Measurements from ENCODE around the gene NIPA2. TPM values are rescaled to one million over a fixed set of nuclear protein-coding genes. Genes with fewer than 3 reads are reported as not detected.
"Not testable (repeated sequence)": the region's sequence is repeated elsewhere in the genome, so short reads cannot be mapped to it uniquely, and the experiment has no call there.

Gene NIPA2
- 81.9 and 97.3 TPM in 2 replicates for total RNA-seq (2014; rRNA removed; shearing (Covaris generic))

GRCh38 chr15:22838292-22839042, at the start of gene NIPA2:
TSS of gene NIPA2 (plus strand) at chr15:22838666. CDS start at chr15:22851732, 13,066 bp downstream.
- Histone ChIP-seq H3K27me3 (ENCODE audit: control insufficient read depth, insufficient read depth, low read length) (no peaks in the 10 kb centered on the region), H3K4me3 (ENCODE audit: insufficient read depth, low read depth, low read length) (peak within 1 kb of the TSS; percentile 95)
- peak; percentile 99 for DNase-seq

GRCh38 chr15:22794063-22794462, 44.4 kb upstream of the NIPA2 start:
- DNase-seq, result no peak

More at GRCh38 chr15:22838292-22839042, at the start of gene NIPA2:
- H3K36me3 ChIP-seq (replicated peaks; ENCODE audit: control insufficient read depth, insufficient read depth, low read length), result no peaks in the 10 kb centered on the region

GRCh38 chr15:22794621-22795167, 43.8 kb upstream of the NIPA2 start:
- no peaks in the 10 kb centered on the region for H3K27me3 ChIP-seq (ENCODE audit: control insufficient read depth, insufficient read depth, low read length)
- DNase-seq, result no peak
- H3K4me3 ChIP-seq (ENCODE audit: insufficient read depth, low read depth, low read length), result no peak overlapping the region
- H3K36me3 ChIP-seq (replicated peaks; ENCODE audit: control insufficient read depth, insufficient read depth, low read length), result no peaks in the 10 kb centered on the region

More at GRCh38 chr15:22794063-22794462, 44.4 kb upstream of the NIPA2 start:
- Histone ChIP-seq H3K27me3 (ENCODE audit: control insufficient read depth, insufficient read depth, low read length) (no peaks in the 10 kb centered on the region), H3K4me3 (ENCODE audit: insufficient read depth, low read depth, low read length) (no peak overlapping the region), H3K36me3 (replicated peaks; ENCODE audit: control insufficient read depth, insufficient read depth, low read length) (no peaks in the 10 kb centered on the region)

GRCh38 chr15:22795206-22796063, 43.0 kb upstream of the NIPA2 start:
- H3K4me3 ChIP-seq (ENCODE audit: insufficient read depth, low read depth, low read length), result no peak overlapping the region
- no peak for DNase-seq
- no peaks in the 10 kb centered on the region for H3K36me3 ChIP-seq (replicated peaks; ENCODE audit: control insufficient read depth, insufficient read depth, low read length)
- no peaks in the 10 kb centered on the region for H3K27me3 ChIP-seq (ENCODE audit: control insufficient read depth, insufficient read depth, low read length)

- Histone ChIP-seq H3K27me3 (ENCODE audit: control insufficient read depth, insufficient read depth, low read length) (no peaks in the 10 kb centered on the region), H3K4me3 (ENCODE audit: insufficient read depth, low read depth, low read length) (no peak overlapping the region), H3K36me3 (replicated peaks; ENCODE audit: control insufficient read depth, insufficient read depth, low read length) (no peaks in the 10 kb centered on the region)
- no peak for DNase-seq
These were observed 42.4 kb upstream of the NIPA2 start for GRCh38 chr15:22796079-22796478.

GRCh38 chr15:22799902-22800301, 38.6 kb upstream of the NIPA2 start:
- H3K27me3 ChIP-seq (ENCODE audit: control insufficient read depth, insufficient read depth, low read length), result no peaks in the 10 kb centered on the region
- H3K4me3 ChIP-seq (ENCODE audit: insufficient read depth, low read depth, low read length), result no peak overlapping the region
- no peak for DNase-seq
- no peaks in the 10 kb centered on the region for H3K36me3 ChIP-seq (replicated peaks; ENCODE audit: control insufficient read depth, insufficient read depth, low read length)

- H3K27me3 ChIP-seq (ENCODE audit: control insufficient read depth, insufficient read depth, low read length); H3K4me3 ChIP-seq (ENCODE audit: insufficient read depth, low read depth, low read length); DNase-seq; H3K36me3 ChIP-seq (replicated peaks; ENCODE audit: control insufficient read depth, insufficient read depth, low read length): not testable (repeated sequence)
These were observed 35.5 kb upstream of the NIPA2 start for GRCh38 chr15:22803006-22803405.

GRCh38 chr15:22806156-22806555, 32.3 kb upstream of the NIPA2 start:
- Histone ChIP-seq H3K36me3 (replicated peaks; ENCODE audit: control insufficient read depth, insufficient read depth, low read length) (no peaks in the 10 kb centered on the region; the same call in 1 of the 2 replicates), H3K4me3 (ENCODE audit: insufficient read depth, low read depth, low read length) (no peak overlapping the region), H3K27me3 (ENCODE audit: control insufficient read depth, insufficient read depth, low read length) (no peaks in the 10 kb centered on the region)
- DNase-seq, result no peak

- H3K27me3 ChIP-seq (ENCODE audit: control insufficient read depth, insufficient read depth, low read length), result no peaks in the 10 kb centered on the region
- DNase-seq, result no peak
- H3K4me3 ChIP-seq (ENCODE audit: insufficient read depth, low read depth, low read length), result no peak overlapping the region
- no peaks in the 10 kb centered on the region; the same call in 1 of the 2 replicates for H3K36me3 ChIP-seq (replicated peaks; ENCODE audit: control insufficient read depth, insufficient read depth, low read length)
These were observed 31.8 kb upstream of the NIPA2 start for GRCh38 chr15:22806664-22807063.

- H3K27me3 ChIP-seq (ENCODE audit: control insufficient read depth, insufficient read depth, low read length); H3K36me3 ChIP-seq (replicated peaks; ENCODE audit: control insufficient read depth, insufficient read depth, low read length); H3K4me3 ChIP-seq (ENCODE audit: insufficient read depth, low read depth, low read length); DNase-seq: not testable (repeated sequence)
These were observed 30.6 kb upstream of the NIPA2 start for GRCh38 chr15:22807831-22808230.

- no peaks in the 10 kb centered on the region for H3K27me3 ChIP-seq (ENCODE audit: control insufficient read depth, insufficient read depth, low read length)
- no peak for DNase-seq
- H3K4me3 ChIP-seq (ENCODE audit: insufficient read depth, low read depth, low read length), result no peak overlapping the region
These were observed 30.2 kb upstream of the NIPA2 start for GRCh38 chr15:22808240-22808639.

GRCh38 chr15:22808761-22809280, 29.6 kb upstream of the NIPA2 start:
- Histone ChIP-seq H3K4me3 (ENCODE audit: insufficient read depth, low read depth, low read length) (no peak overlapping the region), H3K36me3 (replicated peaks; ENCODE audit: control insufficient read depth, insufficient read depth, low read length) (no peaks in the 10 kb centered on the region; the same call in 1 of the 2 replicates), H3K27me3 (ENCODE audit: control insufficient read depth, insufficient read depth, low read length) (no peaks in the 10 kb centered on the region)
- DNase-seq, result no peak

More at GRCh38 chr15:22808240-22808639, 30.2 kb upstream of the NIPA2 start:
- no peaks in the 10 kb centered on the region; the same call in 1 of the 2 replicates for H3K36me3 ChIP-seq (replicated peaks; ENCODE audit: control insufficient read depth, insufficient read depth, low read length)

GRCh38 chr15:22810033-22810852, 28.2 kb upstream of the NIPA2 start:
- Histone ChIP-seq H3K27me3 (ENCODE audit: control insufficient read depth, insufficient read depth, low read length) (no peaks in the 10 kb centered on the region), H3K36me3 (replicated peaks; ENCODE audit: control insufficient read depth, insufficient read depth, low read length) (peaks cover 2% of the 10 kb centered on the region; the same call in 1 of the 2 replicates), H3K4me3 (ENCODE audit: insufficient read depth, low read depth, low read length) (no peak overlapping the region)
- DNase-seq, result peak; percentile 54
